Fibroblast of mammary gland (primary cell): ENCODE data around the gene CHRM4.

ENCODE experiments used
- DNase-seq: peaks from one replicate; pipeline ENCODE4 v3.0.0-alpha.2; 2010; ENCODE audit warnings: low read depth
- H3K4me3 ChIP-seq: 2 replicates; pipeline ENCODE4 v1.5.1; 2011; ENCODE audit warnings: low read depth, mild to moderate bottlenecking, low read length, moderate library complexity; ENCODE audit not compliant: control insufficient read depth
- TF ChIP-seq, protein P1 (sequence below): conservative IDR thresholded peaks from 2 replicates; pipeline ENCODE4 v1.5.1; 2011; ENCODE audit warnings: low read depth, low read length, inconsistent platforms; ENCODE audit not compliant: control insufficient read depth, insufficient read depth

The CHRM4 gene

DNA sequence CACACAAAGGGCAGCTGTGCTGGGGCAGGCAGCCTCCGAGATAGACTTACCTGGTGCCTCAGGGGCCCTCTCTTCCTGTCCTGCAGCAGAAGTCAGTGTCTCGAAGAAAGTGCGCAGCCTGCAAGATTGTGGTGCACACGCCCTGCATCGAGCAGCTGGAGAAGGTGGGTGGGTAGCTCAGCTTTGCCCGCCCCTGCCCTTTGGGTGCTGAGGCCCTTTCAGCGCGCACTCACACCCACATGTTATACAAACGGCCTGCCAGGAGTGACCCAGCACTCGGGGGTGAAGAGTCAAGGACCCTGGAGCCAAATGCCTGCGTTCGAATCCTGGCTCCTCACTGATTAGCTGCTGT lies 23.7 kb downstream of the CHRM4 start:
- DNase-seq, result no peak
- TF ChIP-seq, protein P1, sequence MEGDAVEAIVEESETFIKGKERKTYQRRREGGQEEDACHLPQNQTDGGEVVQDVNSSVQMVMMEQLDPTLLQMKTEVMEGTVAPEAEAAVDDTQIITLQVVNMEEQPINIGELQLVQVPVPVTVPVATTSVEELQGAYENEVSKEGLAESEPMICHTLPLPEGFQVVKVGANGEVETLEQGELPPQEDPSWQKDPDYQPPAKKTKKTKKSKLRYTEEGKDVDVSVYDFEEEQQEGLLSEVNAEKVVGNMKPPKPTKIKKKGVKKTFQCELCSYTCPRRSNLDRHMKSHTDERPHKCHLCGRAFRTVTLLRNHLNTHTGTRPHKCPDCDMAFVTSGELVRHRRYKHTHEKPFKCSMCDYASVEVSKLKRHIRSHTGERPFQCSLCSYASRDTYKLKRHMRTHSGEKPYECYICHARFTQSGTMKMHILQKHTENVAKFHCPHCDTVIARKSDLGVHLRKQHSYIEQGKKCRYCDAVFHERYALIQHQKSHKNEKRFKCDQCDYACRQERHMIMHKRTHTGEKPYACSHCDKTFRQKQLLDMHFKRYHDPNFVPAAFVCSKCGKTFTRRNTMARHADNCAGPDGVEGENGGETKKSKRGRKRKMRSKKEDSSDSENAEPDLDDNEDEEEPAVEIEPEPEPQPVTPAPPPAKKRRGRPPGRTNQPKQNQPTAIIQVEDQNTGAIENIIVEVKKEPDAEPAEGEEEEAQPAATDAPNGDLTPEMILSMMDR, result no peak
- no peak overlapping the region for H3K4me3 ChIP-seq

DNA sequence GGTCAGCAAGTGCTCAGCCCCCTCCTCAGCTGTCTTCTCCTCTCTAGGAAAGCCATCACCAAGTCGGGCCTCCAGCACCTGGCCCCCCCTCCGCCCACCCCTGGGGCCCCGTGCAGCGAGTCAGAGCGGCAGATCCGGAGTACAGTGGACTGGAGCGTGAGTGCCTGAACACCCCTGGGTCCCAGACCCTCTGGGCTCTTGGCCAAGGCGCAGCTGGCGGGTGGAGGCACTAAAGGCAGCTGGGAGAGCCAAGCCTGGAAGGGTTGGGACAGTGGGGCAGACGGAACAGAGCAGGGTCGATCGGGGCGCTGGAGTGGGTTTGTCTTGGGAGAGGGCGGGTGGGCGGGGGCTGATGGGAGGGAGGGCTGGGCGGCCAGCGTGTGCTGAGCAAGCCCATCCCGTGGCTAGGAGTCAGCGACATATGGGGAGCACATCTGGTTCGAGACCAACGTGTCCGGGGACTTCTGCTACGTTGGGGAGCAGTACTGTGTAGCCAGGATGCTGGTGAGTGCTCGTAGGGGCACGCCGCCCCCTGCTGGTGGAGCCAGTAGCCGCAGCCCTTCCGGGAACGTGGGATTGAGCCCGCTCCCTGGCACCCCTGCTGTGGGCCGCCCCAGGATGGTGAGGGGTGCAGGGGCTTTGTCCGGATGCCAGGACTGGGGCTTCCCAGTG lies 24.2 kb downstream of the CHRM4 start:
- TF ChIP-seq, protein P1, result peak; percentile 68
- peak; percentile 68 for DNase-seq
- no peak overlapping the region for H3K4me3 ChIP-seq

DNA sequence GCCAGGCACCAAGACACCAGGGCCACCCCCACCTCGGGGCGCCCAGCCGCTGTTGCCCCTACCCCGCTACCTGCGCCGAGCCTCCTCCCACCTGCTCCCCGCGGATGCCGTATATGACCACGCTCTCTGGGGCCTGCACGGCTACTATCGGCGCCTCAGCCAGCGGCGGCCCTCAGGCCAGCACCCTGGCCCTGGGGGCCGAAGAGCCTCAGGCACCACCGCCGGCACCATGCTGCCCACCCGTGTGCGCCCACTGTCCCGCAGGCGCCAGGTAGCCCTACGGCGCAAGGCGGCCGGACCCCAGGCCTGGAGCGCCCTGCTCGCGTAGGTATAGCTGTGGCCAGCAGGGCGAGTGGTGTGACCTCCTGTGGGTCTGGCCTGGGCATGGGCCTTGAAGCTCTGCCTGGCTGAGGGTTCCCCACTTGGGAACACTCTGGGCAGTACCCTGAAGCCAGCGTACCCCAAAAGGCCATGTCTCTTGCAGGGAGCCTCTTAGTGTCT lies 24.9 kb downstream of the CHRM4 start:
- H3K4me3 ChIP-seq, result no peak overlapping the region

DNA sequence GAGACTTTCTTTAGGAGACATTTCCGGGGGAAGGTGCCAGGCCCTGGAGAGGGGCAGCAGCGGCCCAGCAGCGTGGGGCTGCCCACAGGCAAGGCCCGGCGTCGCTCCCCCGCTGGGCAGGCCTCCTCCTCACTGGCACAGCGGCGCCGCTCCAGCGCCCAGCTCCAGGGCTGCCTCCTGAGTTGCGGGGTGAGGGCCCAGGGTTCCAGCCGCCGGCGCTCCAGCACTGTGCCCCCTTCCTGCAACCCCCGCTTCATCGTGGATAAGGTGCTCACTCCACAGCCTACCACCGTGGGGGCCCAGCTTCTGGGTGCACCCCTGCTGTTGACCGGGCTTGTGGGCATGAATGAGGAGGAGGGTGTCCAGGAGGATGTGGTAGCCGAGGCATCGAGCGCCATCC lies 25.3 kb downstream of the CHRM4 start:
- TF ChIP-seq, protein P1, result no peak
- no peak for DNase-seq
- H3K4me3 ChIP-seq, result no peak overlapping the region

More for the DNA sequence above, 24.9 kb downstream of the CHRM4 start:
- TF ChIP-seq, protein P1, result no peak
- no peak for DNase-seq

DNA sequence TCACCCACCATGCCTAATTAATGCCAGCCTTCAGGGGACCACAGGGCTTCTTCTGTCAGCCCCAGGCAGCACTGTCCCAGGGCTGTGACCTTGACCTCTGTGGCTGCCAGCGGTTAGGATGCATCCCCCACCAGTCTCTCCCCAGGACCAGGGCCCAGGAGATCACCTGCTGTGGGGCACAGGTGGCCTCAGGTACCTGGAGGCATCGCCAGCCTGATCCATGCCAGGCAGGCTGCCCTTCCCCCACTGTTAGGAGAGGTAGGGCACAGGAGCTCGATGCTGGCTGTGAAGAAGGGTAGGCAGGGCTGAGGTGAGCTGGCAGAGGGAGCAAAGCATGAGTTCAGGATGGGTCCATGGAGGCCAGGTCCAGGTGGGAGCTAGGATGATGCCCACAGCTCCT lies 26.8 kb downstream of the CHRM4 start:
- DNase-seq, result no peak
- TF ChIP-seq, protein P1, result no peak

DNA sequence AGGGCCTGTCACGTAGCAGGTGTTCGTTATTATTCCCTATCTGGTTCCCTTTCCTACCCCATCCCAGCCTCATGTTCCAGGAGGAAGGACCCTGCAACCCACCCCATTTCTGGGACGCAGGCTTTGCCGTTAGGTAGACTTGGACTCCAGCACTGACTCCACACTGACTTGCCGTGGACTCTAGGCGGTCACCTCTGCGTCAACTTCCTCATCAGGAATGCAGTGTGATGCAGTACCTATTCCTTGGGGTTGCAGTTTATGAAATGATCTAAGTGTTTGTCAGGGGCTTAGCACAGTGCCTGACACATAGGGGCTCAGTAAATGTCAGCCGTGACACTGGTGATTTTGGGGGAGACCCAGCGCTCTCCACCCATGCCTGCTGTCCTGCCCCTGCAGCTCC lies 27.5 kb downstream of the CHRM4 start:
- TF ChIP-seq, protein P1, result no peak
- DNase-seq, result no peak
- H3K4me3 ChIP-seq, result no peak overlapping the region

More for the DNA sequence above, 26.8 kb downstream of the CHRM4 start:
- H3K4me3 ChIP-seq, result no peak overlapping the region
